WTC11 (cell line): ENCODE measurements around the gene ETNK1. TPM values are rescaled to one million over a fixed set of nuclear protein-coding genes. Genes with fewer than 3 reads are reported as not detected.
A peak's percentile ranks its signal among the peaks of the same experiment; 100 is the strongest.

Experiments
- ATAC-seq: fragments of 200-7000 bp; cut with Tn5 transposase; 2 replicates; pipeline ENCODE4 v1.10.0; 2021; ENCODE audit warnings: mild to moderate bottlenecking, moderate library complexity
- CTCF ChIA-PET: fragments of 300-600 bp; sonication (Branson Sonifier 250); formaldehyde crosslinking; loops from one replicate; lab custom pipeline; 2021; ENCODE audit warnings: antibody characterized with exemption; lab: Charles Lee
- POLR2A ChIA-PET: fragments of 350-600 bp; sonication (Branson Sonifier 250); formaldehyde crosslinking; loops from one replicate; lab custom pipeline; 2021; ENCODE audit warnings: antibody characterized with exemption; lab: Charles Lee
- DNase-seq: peaks from one replicate; pipeline ENCODE4 v3.0.0; 2021; ENCODE audit warnings: low spot score
- H3K27ac Mint-ChIP-seq: 2 replicates; pipeline ENCODE4 v1.8.0; 2021; ENCODE audit warnings: mixed read lengths
- H3K27me3 Mint-ChIP-seq: 2 replicates; pipeline ENCODE4 v1.8.0; 2021; ENCODE audit warnings: low read depth, mild to moderate bottlenecking, moderate library complexity, mixed read lengths
- H3K36me3 Mint-ChIP-seq: 2 replicates; pipeline ENCODE4 v1.8.0; 2021; ENCODE audit warnings: mixed read lengths
- H3K4me1 Mint-ChIP-seq: 2 replicates; pipeline ENCODE4 v1.8.0; 2022; ENCODE audit warnings: mixed read lengths
- H3K4me3 Mint-ChIP-seq: 2 replicates; pipeline ENCODE4 v1.8.0; 2021; ENCODE audit warnings: mild to moderate bottlenecking, moderate library complexity, mixed read lengths
- H3K9me3 Mint-ChIP-seq: 2 replicates; pipeline ENCODE4 v1.8.0; 2021; ENCODE audit warnings: mixed read lengths
- ATF2 ChIP-seq: sonication (generic); formaldehyde crosslinking; IDR thresholded peaks from 2 replicates; pipeline ENCODE4 v1.8.1; 2022; ENCODE audit warnings: low read depth, missing genetic modification reagents, borderline replicate concordance
- EMX1 ChIP-seq: fragments of 250-450 bp; sonication (Bioruptor Pico); IDR thresholded peaks from 2 replicates; pipeline ENCODE4 v1.8.0; 2021; ENCODE audit warnings: mild to moderate bottlenecking
- ESRRA ChIP-seq: sonication (generic); formaldehyde crosslinking; IDR thresholded peaks from 2 replicates; pipeline ENCODE4 v1.8.1; 2022; ENCODE audit warnings: mild to moderate bottlenecking, missing genetic modification reagents, borderline replicate concordance
- FOXK1 ChIP-seq: sonication (generic); formaldehyde crosslinking; IDR thresholded peaks from 2 replicates; pipeline ENCODE4 v1.8.0; 2022; ENCODE audit warnings: mild to moderate bottlenecking, moderate library complexity, missing genetic modification reagents
- FOXP1 ChIP-seq: sonication (generic); formaldehyde crosslinking; IDR thresholded peaks from 2 replicates; pipeline ENCODE4 v1.8.0; 2022; ENCODE audit warnings: missing genetic modification reagents, mild to moderate bottlenecking, moderate library complexity, borderline replicate concordance
- GRHL2 ChIP-seq: fragments of 250-450 bp; sonication (Bioruptor Pico); IDR thresholded peaks from 2 replicates; pipeline ENCODE4 v1.8.0; 2022; ENCODE audit warnings: mild to moderate bottlenecking, moderate library complexity; ENCODE audit not compliant: insufficient replicate concordance, severe bottlenecking
- GTF2I ChIP-seq: fragments of 250-450 bp; sonication (Bioruptor Pico); conservative IDR thresholded peaks from 2 replicates; pipeline ENCODE4 v1.4.0; 2021; ENCODE audit warnings: mild to moderate bottlenecking
- IRF1 ChIP-seq: sonication (generic); formaldehyde crosslinking; IDR thresholded peaks from 2 replicates; pipeline ENCODE4 v1.8.0; 2023; ENCODE audit warnings: missing genetic modification reagents
- IRF2 ChIP-seq: sonication (generic); formaldehyde crosslinking; IDR thresholded peaks from 2 replicates; pipeline ENCODE4 v1.8.0; 2022; ENCODE audit warnings: low read depth, missing genetic modification reagents, borderline replicate concordance
- JUN ChIP-seq: sonication (generic); formaldehyde crosslinking; IDR thresholded peaks from 2 replicates; pipeline ENCODE4 v1.8.0; 2023; ENCODE audit warnings: mild to moderate bottlenecking, missing genetic modification reagents
- PRRX2 ChIP-seq: fragments of 250-450 bp; sonication (Bioruptor Pico); IDR thresholded peaks from 2 replicates; pipeline ENCODE4 v1.8.0; 2021; ENCODE audit warnings: mild to moderate bottlenecking
- SMAD4 ChIP-seq: sonication (generic); formaldehyde crosslinking; IDR thresholded peaks from 2 replicates; pipeline ENCODE4 v1.8.0; 2022; ENCODE audit warnings: mild to moderate bottlenecking, missing genetic modification reagents
- USF2 ChIP-seq: sonication (generic); formaldehyde crosslinking; IDR thresholded peaks from 2 replicates; pipeline ENCODE4 v1.8.1; 2023; ENCODE audit warnings: mild to moderate bottlenecking, missing genetic modification reagents, moderate library complexity
- ZNF138 ChIP-seq: sonication (generic); formaldehyde crosslinking; conservative IDR thresholded peaks from 2 replicates; pipeline ENCODE4 v1.8.1; 2022; ENCODE audit warnings: mild to moderate bottlenecking, moderate library complexity, missing genetic modification reagents
- ZNF263 ChIP-seq: sonication (generic); formaldehyde crosslinking; IDR thresholded peaks from 2 replicates; pipeline ENCODE4 v1.8.1; 2022; ENCODE audit warnings: low read depth, mild to moderate bottlenecking, moderate library complexity, missing genetic modification reagents
- ZNF317 ChIP-seq: sonication (generic); formaldehyde crosslinking; IDR thresholded peaks from 2 replicates; pipeline ENCODE4 v1.8.1; 2023; ENCODE audit warnings: low read depth, mild to moderate bottlenecking, moderate library complexity, missing genetic modification reagents, borderline replicate concordance
- ZNF671 ChIP-seq: fragments of 250-450 bp; sonication (Bioruptor Pico); IDR thresholded peaks from 2 replicates; pipeline ENCODE4 v1.8.0; 2021; ENCODE audit warnings: mild to moderate bottlenecking
- total RNA-seq: library from RNA; stranded (reverse); gene quantifications from 3 replicates; pipeline ENCODE4 v1.2.3, GENCODE V29; 2021
- TF ChIP-seq, protein P1 (sequence below): fragments of 250-450 bp; sonication (Bioruptor Pico); IDR thresholded peaks from 2 replicates; pipeline ENCODE4 v1.9.0; 2021; ENCODE audit warnings: mild to moderate bottlenecking
- TF ChIP-seq, protein P2 (sequence below): sonication (generic); formaldehyde crosslinking; IDR thresholded peaks from 2 replicates; pipeline ENCODE4 v1.8.0; 2022; ENCODE audit warnings: mild to moderate bottlenecking, missing genetic modification reagents
- TF ChIP-seq, protein P3 (sequence below): sonication (generic); formaldehyde crosslinking; IDR thresholded peaks from 2 replicates; pipeline ENCODE4 v1.8.1; 2023; ENCODE audit warnings: mild to moderate bottlenecking, missing genetic modification reagents, moderate library complexity
- TF ChIP-seq, protein P4 (sequence below): sonication (generic); formaldehyde crosslinking; IDR thresholded peaks from 2 replicates; pipeline ENCODE4 v1.8.0; 2023; ENCODE audit warnings: mild to moderate bottlenecking, missing genetic modification reagents

The ETNK1 gene
- total RNA-seq, 1 experiment from 2014 or later, result 81.3 TPM

GRCh38 chr12:22641353-22642053 is 16.5 kb downstream of the ETNK1 start:
- H3K4me3 Mint-ChIP-seq, result no peak overlapping the region
- TF ChIP-seq ATF2 (CRISPR knock-in tag), result no peak
- TF ChIP-seq, protein P1, sequence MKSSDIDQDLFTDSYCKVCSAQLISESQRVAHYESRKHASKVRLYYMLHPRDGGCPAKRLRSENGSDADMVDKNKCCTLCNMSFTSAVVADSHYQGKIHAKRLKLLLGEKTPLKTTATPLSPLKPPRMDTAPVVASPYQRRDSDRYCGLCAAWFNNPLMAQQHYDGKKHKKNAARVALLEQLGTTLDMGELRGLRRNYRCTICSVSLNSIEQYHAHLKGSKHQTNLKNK (CRISPR knock-in tag), result no peak
- TF ChIP-seq, protein P2, sequence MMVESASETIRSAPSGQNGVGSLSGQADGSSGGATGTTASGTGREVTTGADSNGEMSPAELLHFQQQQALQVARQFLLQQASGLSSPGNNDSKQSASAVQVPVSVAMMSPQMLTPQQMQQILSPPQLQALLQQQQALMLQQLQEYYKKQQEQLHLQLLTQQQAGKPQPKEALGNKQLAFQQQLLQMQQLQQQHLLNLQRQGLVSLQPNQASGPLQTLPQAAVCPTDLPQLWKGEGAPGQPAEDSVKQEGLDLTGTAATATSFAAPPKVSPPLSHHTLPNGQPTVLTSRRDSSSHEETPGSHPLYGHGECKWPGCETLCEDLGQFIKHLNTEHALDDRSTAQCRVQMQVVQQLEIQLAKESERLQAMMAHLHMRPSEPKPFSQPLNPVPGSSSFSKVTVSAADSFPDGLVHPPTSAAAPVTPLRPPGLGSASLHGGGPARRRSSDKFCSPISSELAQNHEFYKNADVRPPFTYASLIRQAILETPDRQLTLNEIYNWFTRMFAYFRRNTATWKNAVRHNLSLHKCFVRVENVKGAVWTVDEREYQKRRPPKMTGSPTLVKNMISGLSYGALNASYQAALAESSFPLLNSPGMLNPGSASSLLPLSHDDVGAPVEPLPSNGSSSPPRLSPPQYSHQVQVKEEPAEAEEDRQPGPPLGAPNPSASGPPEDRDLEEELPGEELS (CRISPR knock-in tag), result no peak
- POLR2A ChIA-PET, result no interaction called here
- H3K4me1 Mint-ChIP-seq, result peaks cover 24% of the 10 kb centered on the region
- H3K9me3 Mint-ChIP-seq, result no peaks in the 10 kb centered on the region
- no peak for ATAC-seq
- H3K36me3 Mint-ChIP-seq, result no peaks in the 10 kb centered on the region
- H3K27me3 Mint-ChIP-seq, result no peaks in the 10 kb centered on the region
- CTCF ChIA-PET, result interaction anchor here (1.9 kb wide), 1 partner anchor 112 kb away, joined by 10 read pairs; no protein-coding TSS in a partner anchor
- DNase-seq, result no peak
- H3K27ac Mint-ChIP-seq, result no peak overlapping the region

- CTCF ChIA-PET, result no interaction called here
- no peak for DNase-seq
Observed at GRCh38 chr12:22648668-22649067, 23.7 kb downstream of the ETNK1 start.

DNA sequence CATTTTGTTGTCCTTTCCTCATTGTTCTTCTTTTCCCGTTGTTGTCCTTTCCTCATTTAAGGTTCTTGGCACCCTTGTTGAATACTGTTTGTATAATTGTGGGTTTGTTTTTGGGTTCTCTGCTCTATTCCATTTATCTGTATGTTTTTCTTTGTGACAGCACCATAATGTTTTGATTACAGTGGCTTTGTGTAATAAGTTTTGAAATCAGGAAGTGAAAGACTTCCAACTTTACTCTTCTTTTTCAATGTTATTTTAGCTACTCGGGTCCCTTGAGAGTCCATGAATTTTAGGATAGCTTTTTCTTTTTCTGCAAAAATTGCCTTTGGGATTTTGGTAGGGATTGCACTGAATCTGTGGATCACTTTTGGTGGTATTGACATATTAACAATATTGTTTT is 28.1 kb downstream of the ETNK1 start:
- ChIA-PET CTCF (no interaction called here), POLR2A (interaction anchor here (0.7 kb wide), 1 partner anchor 28 kb away, joined by 3 read pairs; the partner anchor contains the start of gene ETNK1)
- Mint-ChIP-seq H3K4me3 (no peak overlapping the region), H3K27me3 (no peaks in the 10 kb centered on the region), H3K27ac (peak overlapping the region; percentile 28; the same call in 1 of the 2 replicates), H3K36me3 (0 out of 2 replicates have a peak, but pooled peaks cover 8% of the 10 kb centered on the region), H3K4me1 (peaks cover 43% of the 10 kb centered on the region), H3K9me3 (no peaks in the 10 kb centered on the region)
- ATAC-seq (no peak), DNase-seq (no peak)
- TF ChIP-seq GRHL2 (CRISPR knock-in tag), result no peak
- TF ChIP-seq ESRRA, result no peak
- no peak for TF ChIP-seq ZNF263 (CRISPR knock-in tag)
- TF ChIP-seq, protein P3, sequence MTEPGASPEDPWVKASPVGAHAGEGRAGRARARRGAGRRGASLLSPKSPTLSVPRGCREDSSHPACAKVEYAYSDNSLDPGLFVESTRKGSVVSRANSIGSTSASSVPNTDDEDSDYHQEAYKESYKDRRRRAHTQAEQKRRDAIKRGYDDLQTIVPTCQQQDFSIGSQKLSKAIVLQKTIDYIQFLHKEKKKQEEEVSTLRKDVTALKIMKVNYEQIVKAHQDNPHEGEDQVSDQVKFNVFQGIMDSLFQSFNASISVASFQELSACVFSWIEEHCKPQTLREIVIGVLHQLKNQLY (CRISPR knock-in tag), result no peak
- no peak for TF ChIP-seq ZNF317 (CRISPR knock-in tag)
- TF ChIP-seq JUN, result no peak
- no peak for TF ChIP-seq USF2
- TF ChIP-seq ZNF138 (CRISPR knock-in tag), result no peak
- TF ChIP-seq, protein P2 (CRISPR knock-in tag), result no peak
- TF ChIP-seq IRF1 (CRISPR knock-in tag), result no peak
- no peak for TF ChIP-seq ZNF671 (CRISPR knock-in tag)
- TF ChIP-seq PRRX2 (CRISPR knock-in tag), result no peak
- no peak for TF ChIP-seq FOXP1 (CRISPR knock-in tag)
- TF ChIP-seq, protein P4, sequence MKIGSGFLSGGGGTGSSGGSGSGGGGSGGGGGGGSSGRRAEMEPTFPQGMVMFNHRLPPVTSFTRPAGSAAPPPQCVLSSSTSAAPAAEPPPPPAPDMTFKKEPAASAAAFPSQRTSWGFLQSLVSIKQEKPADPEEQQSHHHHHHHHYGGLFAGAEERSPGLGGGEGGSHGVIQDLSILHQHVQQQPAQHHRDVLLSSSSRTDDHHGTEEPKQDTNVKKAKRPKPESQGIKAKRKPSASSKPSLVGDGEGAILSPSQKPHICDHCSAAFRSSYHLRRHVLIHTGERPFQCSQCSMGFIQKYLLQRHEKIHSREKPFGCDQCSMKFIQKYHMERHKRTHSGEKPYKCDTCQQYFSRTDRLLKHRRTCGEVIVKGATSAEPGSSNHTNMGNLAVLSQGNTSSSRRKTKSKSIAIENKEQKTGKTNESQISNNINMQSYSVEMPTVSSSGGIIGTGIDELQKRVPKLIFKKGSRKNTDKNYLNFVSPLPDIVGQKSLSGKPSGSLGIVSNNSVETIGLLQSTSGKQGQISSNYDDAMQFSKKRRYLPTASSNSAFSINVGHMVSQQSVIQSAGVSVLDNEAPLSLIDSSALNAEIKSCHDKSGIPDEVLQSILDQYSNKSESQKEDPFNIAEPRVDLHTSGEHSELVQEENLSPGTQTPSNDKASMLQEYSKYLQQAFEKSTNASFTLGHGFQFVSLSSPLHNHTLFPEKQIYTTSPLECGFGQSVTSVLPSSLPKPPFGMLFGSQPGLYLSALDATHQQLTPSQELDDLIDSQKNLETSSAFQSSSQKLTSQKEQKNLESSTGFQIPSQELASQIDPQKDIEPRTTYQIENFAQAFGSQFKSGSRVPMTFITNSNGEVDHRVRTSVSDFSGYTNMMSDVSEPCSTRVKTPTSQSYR (CRISPR knock-in tag), result no peak
- no peak for TF ChIP-seq IRF2

More at GRCh38 chr12:22648668-22649067, 23.7 kb downstream of the ETNK1 start:
- Mint-ChIP-seq H3K36me3 (0 out of 2 replicates have a peak, but pooled peaks cover 4% of the 10 kb centered on the region), H3K27ac (no peak overlapping the region), H3K27me3 (no peaks in the 10 kb centered on the region), H3K4me1 (peaks cover 41% of the 10 kb centered on the region), H3K9me3 (no peaks in the 10 kb centered on the region), H3K4me3 (no peak overlapping the region)
- POLR2A ChIA-PET, result no interaction called here
- TF ChIP-seq EMX1 (CRISPR knock-in tag) (no peak), GTF2I (0 out of 2 replicates have a peak, but pooled peaks have one; percentile 35), FOXK1 (CRISPR knock-in tag) (no peak), SMAD4 (CRISPR knock-in tag) (no peak)
- no peak for ATAC-seq
